K562 (cell line): ENCODE results near the gene ZSCAN22. TPM values are rescaled to one million over a fixed set of nuclear protein-coding genes. Genes with fewer than 3 reads are reported as not detected.

Experiments used
- BRD4 ChIP-seq: fragments of 200-600 bp; sonication (generic); IDR thresholded peaks from 2 replicates; pipeline ENCODE4 v1.6.1; 2017; ENCODE audit warnings: inconsistent platforms
- CBFA2T2 ChIP-seq: fragments of 450-650 bp; conservative IDR thresholded peaks from 2 replicates; pipeline ENCODE4 v1.6.1; 2017; ENCODE audit warnings: mild to moderate bottlenecking
- ETV5 ChIP-seq: sonication (generic); formaldehyde crosslinking; IDR thresholded peaks from 2 replicates; pipeline ENCODE4 v1.4.0; 2020; ENCODE audit warnings: low read depth, mild to moderate bottlenecking, missing genetic modification reagents
- FOXJ2 ChIP-seq: fragments of 200-800 bp; sonication (Bioruptor generic); IDR thresholded peaks from 2 replicates; pipeline ENCODE4 v1.6.1; 2016; ENCODE audit warnings: missing genetic modification characterization, missing compliant biosample characterization
- FOXO4 ChIP-seq: fragments of 450-650 bp; formaldehyde crosslinking; IDR thresholded peaks from 2 replicates; pipeline ENCODE4 v1.4.0; 2020; ENCODE audit warnings: mild to moderate bottlenecking, moderate library complexity
- HDAC6 ChIP-seq: IDR thresholded peaks from 2 replicates; pipeline ENCODE4 v1.6.1; 2012; ENCODE audit warnings: low read depth, mild to moderate bottlenecking, control low read depth, inconsistent platforms, low read length, moderate library complexity
- ILF3 ChIP-seq: fragments of 450-650 bp; IDR thresholded peaks from 2 replicates; pipeline ENCODE4 v1.6.1; 2018; ENCODE audit warnings: antibody characterized with exemption, mild to moderate bottlenecking, moderate library complexity, borderline replicate concordance
- JUNB ChIP-seq: fragments of 450-650 bp; formaldehyde crosslinking; conservative IDR thresholded peaks from 2 replicates; pipeline ENCODE4 v1.4.0; 2020; ENCODE audit warnings: mild to moderate bottlenecking
- MAX ChIP-seq: sonication (generic); formaldehyde crosslinking; IDR thresholded peaks from 2 replicates; pipeline ENCODE4 v1.9.0; 2022; ENCODE audit warnings: mild to moderate bottlenecking, missing genetic modification reagents
- MBD2 ChIP-seq: sonication (generic); IDR thresholded peaks from 2 replicates; pipeline ENCODE4 v1.6.1; 2016; ENCODE audit warnings: low read depth, borderline replicate concordance
- NR2C1 ChIP-seq, 2 experiments: fragments of 450-650 bp; IDR thresholded peaks; 2 replicates each; pipeline ENCODE4 v1.6.1; 2017; ENCODE audit warnings: mild to moderate bottlenecking in 2 of 2, antibody characterized with exemption in 1 of 2, inconsistent platforms in 1 of 2, missing compliant biosample characterization in 1 of 2, missing genetic modification characterization in 1 of 2
- RFX5 ChIP-seq: IDR thresholded peaks from 2 replicates; pipeline ENCODE4 v1.6.1; 2011; ENCODE audit warnings: low read depth, mild to moderate bottlenecking, improper control_type of control experiment, low read length
- TOE1 ChIP-seq, 2 experiments: fragments of 450-650 bp in 1 of 2; sonication (generic) in 1 of 2; formaldehyde crosslinking in 1 of 2; IDR thresholded peaks; 2 replicates each; pipeline versions ENCODE4 v1.7.1 to v1.8.0; 2016 to 2022; ENCODE audit warnings: borderline replicate concordance in 2 of 2, mild to moderate bottlenecking in 2 of 2, antibody characterized with exemption in 1 of 2, inconsistent platforms in 1 of 2, low read depth in 1 of 2, missing genetic modification reagents in 1 of 2, moderate library complexity in 1 of 2
- ZEB2 ChIP-seq: fragments of 450-650 bp; IDR thresholded peaks from 2 replicates; pipeline ENCODE4 v1.6.1; 2016
- ZFX ChIP-seq: sonication (generic); formaldehyde crosslinking; IDR thresholded peaks from 2 replicates; pipeline ENCODE4 v1.8.0; 2022; ENCODE audit warnings: mild to moderate bottlenecking, missing genetic modification reagents, moderate library complexity
- ZNF277 ChIP-seq: fragments of 250-450 bp; sonication (Bioruptor Pico); IDR thresholded peaks from 2 replicates; pipeline ENCODE4 v1.8.0; 2022; ENCODE audit warnings: inconsistent platforms, mild to moderate bottlenecking, moderate library complexity, borderline replicate concordance
- ZNF316 ChIP-seq: fragments of 450-650 bp; IDR thresholded peaks from 2 replicates; pipeline ENCODE4 v1.6.1; 2016
- ZNF551 ChIP-seq: fragments of 250-450 bp; sonication (Bioruptor Pico); IDR thresholded peaks from 2 replicates; pipeline ENCODE4 v1.5.0; 2021; ENCODE audit warnings: mild to moderate bottlenecking, moderate library complexity
- ZNF561 ChIP-seq: fragments of 450-650 bp; formaldehyde crosslinking; conservative IDR thresholded peaks from 2 replicates; pipeline ENCODE4 v1.4.0; 2020; ENCODE audit warnings: mild to moderate bottlenecking, moderate library complexity
- ZNF740 ChIP-seq, 3 experiments: fragments of 200-800 bp in 1 of 3; sonication (Bioruptor generic) in 1 of 3; sonication (generic) in 1 of 3; formaldehyde crosslinking in 1 of 3; IDR thresholded peaks; 2 replicates each; pipeline versions ENCODE4 v1.6.1 to v1.8.0; 2016 to 2022; ENCODE audit warnings: mild to moderate bottlenecking in 2 of 3, missing compliant biosample characterization in 2 of 3, missing genetic modification characterization in 2 of 3, missing genetic modification reagents in 1 of 3
- ZNF778 ChIP-seq: fragments of 450-650 bp; formaldehyde crosslinking; IDR thresholded peaks from 2 replicates; pipeline ENCODE4 v1.4.0; 2020; ENCODE audit warnings: mild to moderate bottlenecking, moderate library complexity
- ZSCAN32 ChIP-seq: fragments of 450-650 bp; formaldehyde crosslinking; IDR thresholded peaks from 2 replicates; pipeline ENCODE4 v1.4.0; 2020; ENCODE audit warnings: mild to moderate bottlenecking, moderate library complexity
- polyA plus RNA-seq, 8 experiments: library from polyadenylated mRNA; depleted of rRNA in 4 of 8; stranded (reverse) in 5 of 8; unstranded in 3 of 8; fragments of >200 nt; fragmentation: Nextera tagmentation in 2 of 8; fragmentation: Illumina TruSeq in 1 of 8; extraction: Ambion mirVana in 2 of 8; extraction: Trizol in 1 of 8; gene quantifications; 2 replicates each; pipeline versions ENCODE4 v1.2.1 to v1.2.3, GENCODE V29; 2011 to 2014; ENCODE audit warnings: inconsistent platforms in 1 of 8, missing spikeins in 1 of 8
- total RNA-seq, 7 experiments: library from RNA; depleted of rRNA in 6 of 7; stranded (reverse); fragments of >200 nt in 6 of 7; fragmentation: Illumina TruSeq in 2 of 7; extraction: Trizol in 2 of 7; gene quantifications; 2 replicates each; pipeline versions ENCODE4 v1.2.1 to v1.2.3, GENCODE V29; 2011 to 2021; ENCODE audit warnings: low replicate concordance in 1 of 7

ZSCAN22 gene
- total and polyA plus RNA-seq, 9 of the 15 experiments (the other 6 are each of a cell fraction or from before 2014, with no cell fraction given) = 0.98 to 5.3 (median 3.0) TPM

GRCh38 chr19:58346961-58347929, 20.5 kb downstream of the ZSCAN22 start (continued):
- TF ChIP-seq FOXO4 (CRISPR knock-in tag) = no peak
- no peak for TF ChIP-seq HDAC6
- no peak for TF ChIP-seq ZNF316
- no peak for TF ChIP-seq ZNF551 (CRISPR knock-in tag)
- no peak for TF ChIP-seq ZNF277 (CRISPR knock-in tag)
- peak; percentile 18; the same call in 1 of the 2 replicates for TF ChIP-seq ETV5 (CRISPR knock-in tag)
- no peak for TF ChIP-seq CBFA2T2
- no peak for TF ChIP-seq TOE1 (IDR thresholded peaks at IDR 0.05; ENCODE audit: borderline replicate concordance)
- TF ChIP-seq TOE1 (CRISPR knock-in tag; IDR thresholded peaks at IDR 0.05; ENCODE audit: borderline replicate concordance, low read depth) = no peak
- no peak for TF ChIP-seq MBD2
- TF ChIP-seq ZFX (CRISPR knock-in tag) = peak; percentile 87
- no peak for TF ChIP-seq ZSCAN32 (CRISPR knock-in tag)
- no peak for TF ChIP-seq ILF3
- TF ChIP-seq ZNF778 (CRISPR knock-in tag) = no peak
- TF ChIP-seq BRD4 = no peak
- no peak for TF ChIP-seq ZEB2
- peak; percentile 74 for TF ChIP-seq ZNF740 (CRISPR knock-in tag; IDR thresholded peaks at IDR 0.05)
- no peak for TF ChIP-seq ZNF740 (tag; IDR thresholded peaks at IDR 0.05)
- TF ChIP-seq ZNF561 (CRISPR knock-in tag) = no peak
- no peak for TF ChIP-seq JUNB (CRISPR knock-in tag)
- no peak for TF ChIP-seq NR2C1 (IDR thresholded peaks at IDR 0.05)
- no peak for TF ChIP-seq NR2C1 (tag; IDR thresholded peaks at IDR 0.05)
- no peak for TF ChIP-seq FOXJ2
- TF ChIP-seq MAX (CRISPR knock-in tag) = peak; percentile 56; the same call in 1 of the 2 replicates
- TF ChIP-seq RFX5 = no peak
